Kidney (tissue), 14 donors: ENCODE results near the gene SCART1. TPM values are rescaled to one million over a fixed set of nuclear protein-coding genes. Genes with fewer than 3 reads are reported as not detected.

ENCODE experiments used
- DNase-seq, 5 donors: peaks; one replicate each; pipeline ENCODE4 v3.0.0-alpha.2; 2013 to 2020
- FAIRE-seq: peaks from 2 replicates; lab custom pipeline; 2012; peaks lifted over from hg19 to GRCh38; lab: Jason Lieb, UNC
- H3K27ac ChIP-seq, 2 donors: one replicate each; pipeline ENCODE4 v1.7.0; 2013; ENCODE audit warnings: low read depth in 2 of 2, low read length in 2 of 2, inconsistent platforms in 1 of 2
- H3K27me3 ChIP-seq: one replicate; pipeline ENCODE4 v1.7.1; 2013; ENCODE audit warnings: low read length, inconsistent platforms; ENCODE audit not compliant: control insufficient read depth, insufficient read depth
- H3K36me3 ChIP-seq, 3 donors: one replicate each; pipeline versions ENCODE4 v1.7.0 to v1.7.1; 2013; ENCODE audit warnings: low read length in 3 of 3, control low read depth in 1 of 3, inconsistent platforms in 1 of 3; ENCODE audit not compliant: insufficient read depth in 3 of 3, control insufficient read depth in 2 of 3
- H3K4me1 ChIP-seq, 3 donors: one replicate each; pipeline versions ENCODE4 v1.7.0 to v1.7.1; 2013; ENCODE audit warnings: low read length in 3 of 3, inconsistent platforms in 1 of 3, low read depth in 1 of 3; ENCODE audit not compliant: control insufficient read depth in 2 of 3, insufficient read depth in 2 of 3
- H3K4me3 ChIP-seq, 3 donors: one replicate each; pipeline versions ENCODE4 v1.7.0 to v1.8.1; 2013; ENCODE audit warnings: low read length in 3 of 3, control low read depth in 1 of 3, inconsistent platforms in 1 of 3
- H3K9ac ChIP-seq, 3 donors: one replicate each; pipeline versions ENCODE4 v1.7.0 to v1.7.1; 2013; ENCODE audit warnings: low read length in 3 of 3, control low read depth in 1 of 3, inconsistent platforms in 1 of 3
- H3K9me3 ChIP-seq, 3 donors: one replicate each; pipeline versions ENCODE4 v1.7.0 to v1.7.1; 2013; ENCODE audit warnings: low read length in 3 of 3, control low read depth in 1 of 3, inconsistent platforms in 1 of 3; ENCODE audit not compliant: control insufficient read depth in 2 of 3, insufficient read depth in 1 of 3
- CTCF ChIP-seq: IDR thresholded peaks from 3 replicates; pipeline ENCODE4 v1.5.1; 2012; ENCODE audit warnings: mild to moderate bottlenecking, moderate library complexity, borderline replicate concordance; ENCODE audit not compliant: insufficient read depth; ENCODE audit errors: extremely low read depth
- intact Hi-C: fragments of 100-400 bp; cut with DNase I; formaldehyde crosslinking; loops from one replicate; pipeline ENCODE4 v1.11.1; 2022
- polyA plus RNA-seq: library from polyadenylated mRNA; stranded (reverse); fragments of 350-450 nt; fragmentation: Illumina TruSeq; extraction: RNeasy Lipid Tissue Mini Kit (QIAGEN cat#74804); gene quantifications from one replicate; pipeline ENCODE4 v1.2.3, GENCODE V29; 2014; ENCODE audit warnings: low read depth, low replicate concordance; ENCODE audit not compliant: insufficient read depth
- total RNA-seq: library from RNA; stranded (reverse); fragmentation: NEBNext Ultra II Directional; extraction: Animal tissue kit (Norgen Biotek cat#: 25700); gene quantifications from one replicate; pipeline ENCODE4 v1.2.1, GENCODE V29; 2021
- donor health status: control.
- donor health status: control.
- donor health status: control.
- donor health status: control.
- donor health status: control.
- donor health status: DM: yes; HTN: yes; CAD: no.
- donor health status: Normal renal cell carcinoma (clear cell type).

SCART1 gene
- total and polyA plus RNA-seq, 2 donors from 2014 or later = 0.37 to 3.9 TPM

GRCh38 chr10:133420579-133420978 is 33.2 kb upstream of the SCART1 start:
- H3K27me3 ChIP-seq = no peaks in the 10 kb centered on the region
- no peak overlapping the region for H3K27ac ChIP-seq
- TF ChIP-seq CTCF = no peak
- FAIRE-seq (no peak), DNase-seq (no peak)
- H3K9me3 ChIP-seq = no peaks in the 10 kb centered on the region
- intact Hi-C loops = no loop called here
- H3K4me3 ChIP-seq = no peak overlapping the region
- peaks cover 0 to 6% (median 5%) of the 10 kb centered on the region in 3 donors for H3K36me3 ChIP-seq
- no peak overlapping the region for H3K9ac ChIP-seq
- H3K4me1 ChIP-seq = peaks cover 0 to 2% (median 0%) of the 10 kb centered on the region in 3 donors

GRCh38 chr10:133421336-133422222 is 32.2 kb upstream of the SCART1 start:
- Histone ChIP-seq H3K9me3 (no peaks in the 10 kb centered on the region), H3K27ac (no peak overlapping the region), H3K4me1 (peaks cover 0 to 2% (median 0%) of the 10 kb centered on the region in 3 donors), H3K4me3 (no peak overlapping the region), H3K9ac (no peak overlapping the region), H3K27me3 (no peaks in the 10 kb centered on the region), H3K36me3 (peaks cover 0 to 6% (median 5%) of the 10 kb centered on the region in 3 donors)
- DNase-seq (peak in 2 of 5 donors; percentile 60 to 70), FAIRE-seq (no peak)
- no peak for TF ChIP-seq CTCF
- intact Hi-C loops = no loop called here

- Histone ChIP-seq H3K9me3 (no peaks in the 10 kb centered on the region), H3K4me3 (no peak overlapping the region), H3K36me3 (peaks cover 0 to 6% (median 5%) of the 10 kb centered on the region in 3 donors), H3K9ac (no peak overlapping the region), H3K27ac (no peak overlapping the region), H3K4me1 (peaks cover 0 to 2% (median 0%) of the 10 kb centered on the region in 3 donors), H3K27me3 (no peaks in the 10 kb centered on the region)
- FAIRE-seq = no peak
- intact Hi-C loops = no loop called here
- no peak for TF ChIP-seq CTCF
- peak in 2 of 5 donors; percentile 23 to 42 for DNase-seq
These were observed 31.4 kb upstream of the SCART1 start for GRCh38 chr10:133422223-133422806.
